Measurements from ENCODE around the gene PXMP2. TPM values are rescaled to one million over a fixed set of nuclear protein-coding genes. Genes with fewer than 3 reads are reported as not detected.
A peak's percentile ranks its signal among the peaks of the same experiment; 100 is the strongest.

The PXMP2 gene
- total RNA-seq (ENCODE audit: unreplicated experiment), result 18.6 TPM
- long read RNA-seq, transcript PXMP2-201 (5 exons, 957 nt), result major isoform, 16 of 18 reads
- long read RNA-seq, partial matches to known transcripts, result 1 of 18 reads
- long read RNA-seq, other reads (novel, unspliced or antisense), result 1 of 18 reads

DNA sequence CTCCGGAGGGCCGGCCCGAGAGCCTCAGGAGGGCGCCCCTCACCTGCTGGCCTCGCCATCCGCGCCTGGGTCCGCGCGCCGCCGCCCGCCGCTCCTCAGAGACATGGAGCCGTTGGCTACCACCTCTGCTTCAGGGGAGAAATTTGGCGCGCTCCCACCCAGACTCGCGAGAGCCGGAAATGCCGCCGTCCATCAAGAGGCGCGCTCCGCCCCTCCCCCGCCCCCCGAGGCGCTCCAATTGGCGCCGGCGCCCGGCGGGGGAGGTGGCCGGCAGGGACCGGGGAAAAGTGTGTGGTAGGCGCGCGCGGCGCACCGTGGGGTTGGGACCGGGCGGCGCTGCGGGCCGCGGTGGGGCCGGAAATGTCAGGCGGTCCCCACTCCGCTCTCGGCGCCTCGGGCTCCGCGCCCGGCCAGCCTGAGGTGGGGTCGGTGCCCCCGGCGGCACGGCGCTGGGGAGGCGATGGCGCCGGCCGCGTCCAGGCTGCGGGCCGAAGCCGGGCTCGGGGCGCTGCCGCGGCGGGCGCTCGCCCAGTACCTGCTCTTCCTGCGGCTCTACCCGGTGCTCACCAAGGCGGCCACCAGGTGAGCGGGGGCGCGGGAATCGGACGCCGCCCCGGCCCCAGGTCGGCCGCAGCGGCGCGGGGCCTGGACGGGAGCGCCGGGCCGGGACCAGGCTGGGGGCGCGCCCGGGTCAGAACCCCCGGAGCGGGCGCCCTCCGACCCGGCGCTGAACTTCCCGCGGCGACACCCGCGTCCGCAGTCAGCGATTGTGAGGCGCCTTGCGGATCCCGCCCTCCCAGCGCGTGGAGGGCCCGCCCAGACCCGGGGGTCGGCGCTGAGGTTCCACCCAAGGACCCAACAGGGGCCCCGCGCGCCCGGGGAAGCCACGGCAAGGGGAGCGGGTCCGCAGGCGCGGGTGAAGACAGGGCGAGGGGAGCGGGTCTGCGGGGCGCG lies at the start of gene PXMP2, which contains the start of gene POLE:
Gene PXMP2 (plus strand): TSS at position 377 of the 954 bp plus-strand sequence. CDS start 84 bp downstream, at position 461.
Gene POLE (minus strand): TSS at position 132 of the 954 bp plus-strand sequence. CDS start 27 bp downstream, at position 105.
- H3K9me3 Mint-ChIP-seq (ENCODE audit: unreplicated experiment), result no peaks in the 10 kb centered on the region

DNA sequence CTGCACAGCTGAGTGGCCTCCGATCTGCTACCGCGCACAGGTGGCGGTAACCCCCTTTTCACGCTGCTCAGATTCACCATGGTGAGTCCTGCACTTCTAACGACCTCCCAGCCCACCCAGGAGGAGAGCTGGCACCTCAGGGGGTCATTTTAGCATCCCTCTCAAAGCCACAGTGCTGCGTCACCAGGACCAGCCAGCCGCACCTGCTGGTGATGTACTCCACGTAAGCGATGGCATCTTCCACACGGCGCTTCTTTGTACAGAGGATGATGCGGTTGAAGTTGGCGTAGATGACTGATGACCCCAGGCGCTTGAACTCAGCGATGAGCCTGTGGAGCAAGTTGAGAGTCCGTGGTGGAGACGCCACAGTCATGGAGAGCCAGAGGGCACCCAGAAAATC lies 49.6 kb upstream of the PXMP2 start:
- DNase-seq (ENCODE audit: low spot score), result no peak
- Mint-ChIP-seq H3K27ac (ENCODE audit: unreplicated experiment) (no peak overlapping the region), H3K27me3 (ENCODE audit: unreplicated experiment) (peaks cover 23% of the 10 kb centered on the region), H3K9me3 (ENCODE audit: unreplicated experiment) (no peaks in the 10 kb centered on the region), H3K4me3 (ENCODE audit: unreplicated experiment) (no peak overlapping the region), H3K4me1 (ENCODE audit: unreplicated experiment) (peaks cover 4% of the 10 kb centered on the region), H3K36me3 (ENCODE audit: low read depth, unreplicated experiment) (peaks cover 74% of the 10 kb centered on the region)
- TF ChIP-seq, protein P1, sequence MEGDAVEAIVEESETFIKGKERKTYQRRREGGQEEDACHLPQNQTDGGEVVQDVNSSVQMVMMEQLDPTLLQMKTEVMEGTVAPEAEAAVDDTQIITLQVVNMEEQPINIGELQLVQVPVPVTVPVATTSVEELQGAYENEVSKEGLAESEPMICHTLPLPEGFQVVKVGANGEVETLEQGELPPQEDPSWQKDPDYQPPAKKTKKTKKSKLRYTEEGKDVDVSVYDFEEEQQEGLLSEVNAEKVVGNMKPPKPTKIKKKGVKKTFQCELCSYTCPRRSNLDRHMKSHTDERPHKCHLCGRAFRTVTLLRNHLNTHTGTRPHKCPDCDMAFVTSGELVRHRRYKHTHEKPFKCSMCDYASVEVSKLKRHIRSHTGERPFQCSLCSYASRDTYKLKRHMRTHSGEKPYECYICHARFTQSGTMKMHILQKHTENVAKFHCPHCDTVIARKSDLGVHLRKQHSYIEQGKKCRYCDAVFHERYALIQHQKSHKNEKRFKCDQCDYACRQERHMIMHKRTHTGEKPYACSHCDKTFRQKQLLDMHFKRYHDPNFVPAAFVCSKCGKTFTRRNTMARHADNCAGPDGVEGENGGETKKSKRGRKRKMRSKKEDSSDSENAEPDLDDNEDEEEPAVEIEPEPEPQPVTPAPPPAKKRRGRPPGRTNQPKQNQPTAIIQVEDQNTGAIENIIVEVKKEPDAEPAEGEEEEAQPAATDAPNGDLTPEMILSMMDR (IDR thresholded peaks at IDR 0.05; ENCODE audit: unreplicated experiment), result no peak

More for the DNA sequence above, at the start of gene PXMP2, which contains the start of gene POLE:
- Mint-ChIP-seq H3K36me3 (ENCODE audit: low read depth, unreplicated experiment) (peaks cover 31% of the 10 kb centered on the region), H3K4me1 (ENCODE audit: unreplicated experiment) (peaks cover 25% of the 10 kb centered on the region), H3K27me3 (ENCODE audit: unreplicated experiment) (peaks cover 12% of the 10 kb centered on the region), H3K27ac (ENCODE audit: unreplicated experiment) (no peak within 1 kb of the TSS), H3K4me3 (ENCODE audit: unreplicated experiment) (peak within 1 kb of the TSS; percentile 87)
- peak; percentile 97 for DNase-seq (ENCODE audit: low spot score)
- TF ChIP-seq, protein P1 (IDR thresholded peaks at IDR 0.05; ENCODE audit: unreplicated experiment), result no peak

GRCh38 chr12:132638541-132639408 lies 48.6 kb upstream of the PXMP2 start:
- no peaks in the 10 kb centered on the region for H3K9me3 Mint-ChIP-seq (ENCODE audit: unreplicated experiment)
- peaks cover 72% of the 10 kb centered on the region for H3K36me3 Mint-ChIP-seq (ENCODE audit: low read depth, unreplicated experiment)
- H3K27ac Mint-ChIP-seq (ENCODE audit: unreplicated experiment), result peak overlapping the region; percentile 39
- peaks cover 4% of the 10 kb centered on the region for H3K4me1 Mint-ChIP-seq (ENCODE audit: unreplicated experiment)
- no peak overlapping the region for H3K4me3 Mint-ChIP-seq (ENCODE audit: unreplicated experiment)
- H3K27me3 Mint-ChIP-seq (ENCODE audit: unreplicated experiment), result peaks cover 23% of the 10 kb centered on the region
- peak; percentile 40 for DNase-seq (ENCODE audit: low spot score)
- TF ChIP-seq, protein P1 (IDR thresholded peaks at IDR 0.05; ENCODE audit: unreplicated experiment), result peak; percentile 64

- DNase-seq (ENCODE audit: low spot score), result no peak
- no peak overlapping the region for H3K27ac Mint-ChIP-seq (ENCODE audit: unreplicated experiment)
- peaks cover 4% of the 10 kb centered on the region for H3K4me1 Mint-ChIP-seq (ENCODE audit: unreplicated experiment)
- TF ChIP-seq, protein P1 (IDR thresholded peaks at IDR 0.05; ENCODE audit: unreplicated experiment), result no peak
- H3K27me3 Mint-ChIP-seq (ENCODE audit: unreplicated experiment), result peaks cover 19% of the 10 kb centered on the region
- peaks cover 64% of the 10 kb centered on the region for H3K36me3 Mint-ChIP-seq (ENCODE audit: low read depth, unreplicated experiment)
- no peaks in the 10 kb centered on the region for H3K9me3 Mint-ChIP-seq (ENCODE audit: unreplicated experiment)
- H3K4me3 Mint-ChIP-seq (ENCODE audit: unreplicated experiment), result no peak overlapping the region
Measured at GRCh38 chr12:132639956-132640520, 47.3 kb upstream of the PXMP2 start.
